T-helper 17 cell (primary cell): Measurements from ENCODE around the gene PAPOLB. TPM values are rescaled to one million over a fixed set of nuclear protein-coding genes. Genes with fewer than 3 reads are reported as not detected.
A peak's percentile ranks its signal among the peaks of the same experiment; 100 is the strongest.

Experiments used
- ATAC-seq: fragments of 150-1000 bp; cut with Tn5 transposase; 2 replicates; pipeline ENCODE4 v1.10.0; 2021; ENCODE audit warnings: mild to moderate bottlenecking, moderate library complexity
- DNase-seq, 3 donors: peaks; one replicate each; pipeline versions ENCODE4 v3.0.0 to v3.0.0-alpha.2; 2020 to 2021
- H3K9me3 ChIP-seq: one replicate; pipeline ENCODE4 v1.7.0; 2013; ENCODE audit warnings: low read length, mild to moderate bottlenecking; ENCODE audit not compliant: control insufficient read depth, poor library complexity, severe bottlenecking
- H3K27ac Mint-ChIP-seq: one replicate; pipeline ENCODE4 v1.8.0; 2022; ENCODE audit warnings: mild to moderate bottlenecking, moderate library complexity, mixed read lengths
- H3K27me3 Mint-ChIP-seq: one replicate; pipeline ENCODE4 v1.8.0; 2022; ENCODE audit warnings: mixed read lengths
- H3K36me3 Mint-ChIP-seq: one replicate; pipeline ENCODE4 v1.8.0; 2022; ENCODE audit warnings: low read depth, mixed read lengths
- H3K4me1 Mint-ChIP-seq: one replicate; pipeline ENCODE4 v1.8.0; 2022; ENCODE audit warnings: mild to moderate bottlenecking, mixed read lengths
- H3K4me3 Mint-ChIP-seq: one replicate; pipeline ENCODE4 v1.8.0; 2022; ENCODE audit warnings: mild to moderate bottlenecking, moderate library complexity, mixed read lengths
- total RNA-seq, 4 donors: library from RNA in 2 of 4; stranded (reverse) in 2 of 4; gene quantifications; one replicate each; pipeline ENCODE4 v1.2.3 and lab custom pipeline; 2022 to 2026

The PAPOLB gene
- total RNA-seq, 2 donors from 2014 or later: not detected

DNA sequence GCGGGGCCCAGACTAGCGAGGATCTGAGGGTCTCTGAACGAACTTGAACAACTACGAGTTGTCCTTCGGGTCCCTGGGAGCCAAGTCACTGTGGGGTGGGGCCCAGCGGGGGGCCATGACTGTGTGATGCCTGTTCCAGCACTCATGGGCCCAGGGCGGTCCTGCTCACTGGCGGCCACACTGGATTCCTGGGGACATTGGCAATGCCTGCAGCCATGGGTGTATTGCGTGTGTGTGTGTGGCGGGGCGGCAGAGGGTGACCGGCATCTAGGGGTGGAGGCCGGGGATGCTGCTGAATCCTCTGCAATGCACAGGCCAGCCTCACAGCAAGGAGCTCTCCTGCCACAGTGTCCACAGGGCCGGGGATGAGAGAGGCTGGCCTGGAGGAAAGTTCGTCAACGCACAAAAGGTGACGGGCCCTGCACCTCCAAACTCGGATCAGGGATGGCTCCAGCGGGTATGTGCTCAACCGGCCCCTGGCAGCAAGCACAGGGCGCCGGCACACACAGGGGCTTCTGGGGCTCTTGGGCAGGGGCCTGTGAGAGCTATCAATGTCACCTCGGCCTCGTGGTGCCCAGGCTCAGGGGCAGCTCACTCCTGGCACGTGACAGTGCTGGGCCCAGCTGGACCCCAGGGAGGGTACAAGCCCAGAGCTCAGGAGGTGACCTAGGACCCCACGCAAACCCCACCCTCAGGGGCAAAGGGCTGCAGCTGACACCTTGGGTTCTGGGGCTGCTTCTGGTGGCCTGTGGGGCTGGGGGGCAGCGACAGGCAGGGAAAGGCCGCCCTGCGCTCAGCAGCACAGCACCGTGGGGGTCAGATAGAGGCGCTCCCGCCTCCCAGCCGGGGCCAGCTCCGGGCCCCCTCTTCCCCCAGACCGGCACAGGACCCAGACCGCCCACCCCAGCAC, 27.9 kb downstream of the PAPOLB start:
- no peaks in the 10 kb centered on the region for H3K36me3 Mint-ChIP-seq
- DNase-seq (no peak), ATAC-seq (no peak)
- no peak overlapping the region for H3K4me3 Mint-ChIP-seq
- H3K27ac Mint-ChIP-seq: no peak overlapping the region
- no peaks in the 10 kb centered on the region for H3K27me3 Mint-ChIP-seq
- H3K4me1 Mint-ChIP-seq: peaks cover 7% of the 10 kb centered on the region
- H3K9me3 ChIP-seq: no peaks in the 10 kb centered on the region

DNA sequence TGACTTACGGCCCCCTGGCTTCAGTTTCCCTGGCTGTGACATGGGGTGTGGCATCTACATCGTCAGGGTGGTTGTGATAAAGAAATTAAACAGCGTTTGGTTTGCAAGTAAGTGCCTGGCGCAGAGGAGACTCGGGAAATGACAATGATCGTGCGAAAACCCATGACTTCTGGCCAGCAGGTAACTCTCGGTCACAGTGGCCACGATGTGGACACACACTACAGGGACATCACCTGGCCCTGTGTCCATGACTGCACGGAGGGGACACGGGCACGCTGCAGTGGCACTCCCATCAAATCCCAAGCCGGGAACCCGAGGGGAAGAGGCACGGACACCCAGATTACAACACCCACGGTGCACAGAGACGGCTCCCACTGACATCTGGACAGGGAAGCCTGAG, 28.7 kb downstream of the PAPOLB start:
- H3K36me3 Mint-ChIP-seq: no peaks in the 10 kb centered on the region
- no peak overlapping the region for H3K27ac Mint-ChIP-seq

DNA sequence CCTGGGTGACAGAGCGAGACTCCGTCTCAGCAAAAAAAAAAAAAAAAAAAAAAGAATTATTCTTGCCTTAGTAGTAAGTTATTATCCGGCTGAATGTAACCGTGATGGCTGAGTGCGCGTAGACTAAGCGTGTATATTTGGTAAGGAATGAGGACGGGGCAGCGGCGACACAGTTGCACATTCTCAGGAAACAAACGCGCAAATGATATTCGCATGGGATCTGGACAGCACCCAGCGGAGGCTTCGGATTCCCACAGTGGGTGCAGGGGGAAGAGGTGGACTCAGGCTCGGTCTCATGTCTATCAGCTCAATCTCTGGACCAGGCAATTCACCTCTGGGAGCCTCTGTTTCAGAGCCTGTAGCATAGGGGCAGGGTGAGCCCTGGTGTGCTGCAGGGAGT, 29.1 kb downstream of the PAPOLB start:
- H3K27ac Mint-ChIP-seq: no peak overlapping the region
- H3K9me3 ChIP-seq: no peaks in the 10 kb centered on the region
- ATAC-seq (no peak), DNase-seq (no peak)
- H3K36me3 Mint-ChIP-seq: no peaks in the 10 kb centered on the region
- H3K4me3 Mint-ChIP-seq: no peak overlapping the region
- H3K4me1 Mint-ChIP-seq: peaks cover 7% of the 10 kb centered on the region
- H3K27me3 Mint-ChIP-seq: peaks cover 5% of the 10 kb centered on the region

More for the DNA sequence above, 28.7 kb downstream of the PAPOLB start:
- no peak overlapping the region for H3K4me3 Mint-ChIP-seq
- DNase-seq (no peak), ATAC-seq (no peak)
- H3K27me3 Mint-ChIP-seq: peaks cover 3% of the 10 kb centered on the region
- no peaks in the 10 kb centered on the region for H3K9me3 ChIP-seq
- peaks cover 7% of the 10 kb centered on the region for H3K4me1 Mint-ChIP-seq

DNA sequence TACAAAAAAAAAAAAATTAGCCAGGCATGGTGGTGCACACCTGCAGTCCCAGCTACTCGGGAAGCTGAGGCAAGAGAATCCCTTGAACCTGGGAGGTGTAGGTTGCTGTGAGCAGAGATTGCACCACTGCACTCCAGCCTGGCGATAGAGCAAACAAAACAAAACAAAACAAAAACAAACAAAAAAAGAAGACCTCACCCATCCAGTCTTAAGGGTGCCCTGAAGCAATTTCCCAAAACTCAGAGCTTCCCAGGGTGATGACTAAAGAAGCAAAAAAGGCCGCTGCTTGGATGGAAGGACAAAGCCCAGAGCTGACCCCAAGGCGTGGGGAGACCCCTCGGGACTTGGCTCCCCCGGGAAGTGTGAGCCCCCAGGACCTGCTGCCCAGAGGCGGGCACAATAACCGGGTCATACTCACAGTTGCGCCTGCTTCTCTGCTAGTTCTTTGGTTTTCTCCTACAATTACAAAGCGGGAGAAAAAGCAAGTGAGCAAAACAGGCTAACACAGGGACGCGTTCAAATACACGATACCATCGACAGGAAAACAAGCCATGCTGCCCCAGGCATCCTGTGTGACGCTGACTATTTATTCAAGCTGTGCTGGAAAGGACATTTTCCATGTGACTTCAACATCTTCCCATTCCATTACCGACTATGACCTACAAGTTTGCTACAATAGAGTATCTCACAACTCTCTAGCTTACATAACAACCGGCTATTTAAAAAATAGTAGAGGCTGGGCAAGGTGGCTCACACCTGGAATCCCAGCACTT, 29.9 kb downstream of the PAPOLB start:
- Mint-ChIP-seq H3K27ac (no peak overlapping the region), H3K4me3 (no peak overlapping the region), H3K27me3 (peaks cover 5% of the 10 kb centered on the region), H3K36me3 (no peaks in the 10 kb centered on the region), H3K4me1 (peaks cover 4% of the 10 kb centered on the region)
- H3K9me3 ChIP-seq: no peaks in the 10 kb centered on the region
- ATAC-seq: no peak
- DNase-seq: no peak

DNA sequence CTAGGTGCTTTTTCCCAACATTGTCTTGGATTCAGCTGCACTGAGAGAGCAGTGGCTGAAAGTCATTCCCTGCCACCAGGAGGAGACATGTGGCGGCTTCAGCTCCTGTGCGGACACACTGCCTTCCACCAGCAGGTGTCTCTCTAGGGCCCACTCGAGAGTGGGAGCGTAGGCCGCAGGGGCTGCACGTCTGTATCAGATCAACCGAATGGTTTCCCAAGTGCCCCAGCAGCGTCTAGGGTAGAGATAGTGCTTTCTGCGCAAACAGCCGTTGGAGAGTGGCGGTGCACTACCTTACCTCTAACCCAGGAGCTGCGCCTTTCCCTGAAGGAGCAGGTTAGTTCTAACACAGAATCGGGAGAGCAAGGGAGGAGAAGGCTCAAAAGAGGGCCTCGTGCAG, 31.7 kb downstream of the PAPOLB start:
- no peak overlapping the region for H3K27ac Mint-ChIP-seq
- DNase-seq (peak in 2 of 3 donors; percentile 22 to 35), ATAC-seq (peak; percentile 70)
- H3K4me1 Mint-ChIP-seq: peaks cover 6% of the 10 kb centered on the region
- no peaks in the 10 kb centered on the region for H3K9me3 ChIP-seq
- peaks cover 7% of the 10 kb centered on the region for H3K27me3 Mint-ChIP-seq
- H3K4me3 Mint-ChIP-seq: no peak overlapping the region
- H3K36me3 Mint-ChIP-seq: peaks cover 2% of the 10 kb centered on the region

DNA sequence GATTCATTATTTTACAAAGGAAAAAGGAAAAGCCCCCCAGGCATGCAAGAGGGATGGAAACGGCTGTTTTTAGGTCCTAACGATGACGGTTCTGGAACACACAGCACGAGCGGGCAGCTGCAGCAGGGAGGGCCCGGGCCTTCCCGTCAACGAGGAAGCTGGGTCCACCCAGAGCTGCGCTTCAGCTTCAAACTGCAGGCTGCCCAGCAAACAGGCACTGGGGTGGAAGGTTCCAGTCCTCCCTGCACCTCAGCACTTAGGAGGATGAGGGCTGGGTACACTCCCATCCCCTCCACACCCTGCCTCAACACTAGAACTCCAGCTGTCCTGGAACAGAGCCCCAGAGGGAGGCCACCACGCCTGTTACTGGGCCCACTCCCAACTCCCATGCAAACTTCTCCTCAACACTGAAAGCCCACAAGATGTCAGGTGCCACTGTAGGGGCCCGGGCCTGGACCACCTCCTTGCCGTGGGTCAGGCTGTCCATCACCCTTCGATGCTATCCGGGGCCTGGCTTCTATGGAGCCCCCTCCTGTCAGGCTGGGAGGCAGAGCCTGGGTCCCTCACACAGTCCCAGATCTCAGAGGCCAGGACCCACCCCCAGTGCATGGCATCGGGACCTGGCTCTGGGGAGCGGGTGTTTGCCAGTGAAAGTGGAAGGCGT, 33.0 kb downstream of the PAPOLB start:
- ATAC-seq (no peak), DNase-seq (no peak)
- Mint-ChIP-seq H3K27ac (no peak overlapping the region), H3K4me3 (no peak overlapping the region), H3K36me3 (peaks cover 2% of the 10 kb centered on the region), H3K4me1 (peaks cover 6% of the 10 kb centered on the region), H3K27me3 (peaks cover 14% of the 10 kb centered on the region)
- H3K9me3 ChIP-seq: no peaks in the 10 kb centered on the region

DNA sequence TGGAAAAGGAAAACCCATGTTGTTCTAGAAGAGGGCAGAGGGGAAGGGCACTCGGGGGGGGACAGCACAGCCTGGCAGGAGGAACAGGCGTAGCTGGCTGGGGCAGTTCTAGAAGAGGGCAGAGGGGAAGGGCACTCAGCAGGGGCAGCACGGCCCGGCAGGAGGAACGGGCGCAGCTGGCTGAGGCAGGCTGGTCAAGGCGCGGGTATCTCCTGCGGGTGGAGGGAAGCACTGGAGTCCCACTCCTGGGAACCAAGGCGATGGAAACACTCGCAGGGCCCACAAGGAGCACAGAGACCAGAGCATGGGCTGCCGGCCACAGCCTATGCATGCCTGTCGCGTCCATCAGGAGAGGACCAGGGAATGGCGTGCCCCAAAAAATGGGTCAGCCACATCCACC, 36.7 kb downstream of the PAPOLB start:
- peaks cover 32% of the 10 kb centered on the region for H3K27me3 Mint-ChIP-seq
- peaks cover 4% of the 10 kb centered on the region for H3K4me1 Mint-ChIP-seq
- peak overlapping the region; percentile 59 for H3K27ac Mint-ChIP-seq
- ATAC-seq (no peak), DNase-seq (no peak)
- H3K9me3 ChIP-seq: no peaks in the 10 kb centered on the region
- no peak overlapping the region for H3K4me3 Mint-ChIP-seq
- H3K36me3 Mint-ChIP-seq: peaks cover 2% of the 10 kb centered on the region

DNA sequence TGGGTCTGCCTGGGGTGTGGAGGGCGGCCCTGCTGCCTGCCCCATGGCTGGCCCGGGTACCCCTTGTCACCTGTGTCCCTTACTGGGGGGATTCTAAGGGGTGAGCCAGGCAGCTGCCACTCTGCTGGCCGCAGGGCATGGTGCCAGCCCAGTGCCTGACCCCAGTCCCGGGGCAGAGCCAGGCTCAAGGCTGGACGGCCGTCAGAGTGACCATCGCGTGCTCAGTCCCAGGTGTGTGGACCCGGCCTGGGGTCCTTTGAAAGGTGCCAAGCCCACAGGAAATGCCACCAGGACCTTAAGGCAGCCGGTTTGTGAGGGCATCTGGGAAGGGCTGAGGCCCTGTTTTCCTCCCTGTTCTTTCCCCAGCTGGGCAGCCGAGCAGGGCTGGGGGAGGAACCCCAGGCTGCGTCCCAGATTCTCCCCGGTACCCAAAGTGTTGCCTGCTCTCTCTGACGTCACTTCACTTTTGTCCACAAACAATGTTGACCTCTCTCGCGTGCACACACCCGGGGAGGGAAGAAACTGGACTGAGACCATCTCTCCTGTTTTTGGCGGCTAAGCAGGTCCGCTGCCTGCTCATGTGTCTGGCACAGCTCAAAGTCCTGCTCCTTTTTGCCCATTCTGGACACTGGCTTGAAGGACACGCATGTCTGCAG, 37.6 kb downstream of the PAPOLB start:
- peaks cover 40% of the 10 kb centered on the region for H3K27me3 Mint-ChIP-seq
- ATAC-seq (no peak), DNase-seq (no peak)
- H3K4me3 Mint-ChIP-seq: no peak overlapping the region
- no peaks in the 10 kb centered on the region for H3K9me3 ChIP-seq
- peaks cover 2% of the 10 kb centered on the region for H3K4me1 Mint-ChIP-seq
- H3K36me3 Mint-ChIP-seq: peaks cover 2% of the 10 kb centered on the region
- H3K27ac Mint-ChIP-seq: peak overlapping the region; percentile 59

DNA sequence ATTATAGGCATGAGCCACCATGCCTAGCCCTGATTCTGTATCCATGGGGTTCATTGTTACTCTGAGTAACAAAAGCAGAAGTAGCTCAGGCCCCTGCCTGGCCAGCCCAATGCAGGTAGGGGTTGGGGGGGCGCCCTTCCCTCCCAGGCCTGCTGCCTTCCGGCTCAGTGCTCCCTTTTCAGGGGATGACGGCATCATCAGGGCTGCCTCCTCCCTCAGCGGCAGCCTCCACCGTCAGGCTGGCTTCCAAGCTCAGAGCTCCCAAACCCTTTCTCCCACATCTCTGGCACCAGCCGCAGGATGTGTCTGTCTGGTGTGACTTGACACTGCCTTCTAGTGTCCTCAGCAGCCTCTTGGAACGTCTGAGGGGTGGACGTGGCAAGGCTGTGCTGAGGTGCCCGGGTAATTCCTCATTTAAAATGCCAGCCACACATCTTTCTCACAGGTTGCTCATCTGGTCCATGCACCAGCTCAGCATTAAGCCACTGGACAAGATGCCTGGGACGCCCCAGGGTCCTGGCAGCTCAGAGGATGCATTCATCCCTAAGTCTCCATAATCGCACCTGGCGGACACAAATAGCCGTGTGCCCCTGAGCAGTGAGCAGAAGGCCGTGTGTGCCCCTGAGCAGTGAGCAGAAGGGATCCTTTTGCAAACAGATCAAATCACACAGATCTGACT, 38.2 kb downstream of the PAPOLB start:
- H3K4me1 Mint-ChIP-seq: peaks cover 2% of the 10 kb centered on the region
- ATAC-seq (no peak), DNase-seq (no peak)
- no peak overlapping the region for H3K4me3 Mint-ChIP-seq
- H3K9me3 ChIP-seq: no peaks in the 10 kb centered on the region
- H3K27me3 Mint-ChIP-seq: peaks cover 44% of the 10 kb centered on the region
- H3K36me3 Mint-ChIP-seq: peaks cover 2% of the 10 kb centered on the region
- H3K27ac Mint-ChIP-seq: no peak overlapping the region

DNA sequence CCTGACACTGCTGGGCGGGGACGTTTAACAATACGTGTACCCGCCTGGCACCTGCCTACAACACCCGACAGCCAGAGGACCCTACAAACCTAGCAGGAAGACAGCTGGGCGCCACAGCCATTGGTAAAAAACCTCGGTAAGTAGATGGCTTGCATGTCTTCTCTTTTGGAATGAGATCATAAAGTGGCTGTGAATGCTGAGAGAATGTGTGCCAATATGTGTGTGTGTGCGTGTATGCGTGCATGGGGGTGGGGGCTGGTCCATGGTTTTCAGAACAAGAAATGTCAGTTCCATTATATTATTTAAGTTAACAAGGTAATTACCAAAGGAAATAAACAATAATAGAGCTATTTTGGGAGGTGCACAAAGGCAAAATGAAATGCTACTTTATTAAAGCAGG, 39.2 kb downstream of the PAPOLB start:
- ATAC-seq (no peak), DNase-seq (no peak)
- H3K9me3 ChIP-seq: no peaks in the 10 kb centered on the region
- H3K27ac Mint-ChIP-seq: no peak overlapping the region
- peaks cover 2% of the 10 kb centered on the region for H3K36me3 Mint-ChIP-seq
- no peak overlapping the region for H3K4me3 Mint-ChIP-seq
- H3K27me3 Mint-ChIP-seq: peaks cover 38% of the 10 kb centered on the region
- peaks cover 2% of the 10 kb centered on the region for H3K4me1 Mint-ChIP-seq

DNA sequence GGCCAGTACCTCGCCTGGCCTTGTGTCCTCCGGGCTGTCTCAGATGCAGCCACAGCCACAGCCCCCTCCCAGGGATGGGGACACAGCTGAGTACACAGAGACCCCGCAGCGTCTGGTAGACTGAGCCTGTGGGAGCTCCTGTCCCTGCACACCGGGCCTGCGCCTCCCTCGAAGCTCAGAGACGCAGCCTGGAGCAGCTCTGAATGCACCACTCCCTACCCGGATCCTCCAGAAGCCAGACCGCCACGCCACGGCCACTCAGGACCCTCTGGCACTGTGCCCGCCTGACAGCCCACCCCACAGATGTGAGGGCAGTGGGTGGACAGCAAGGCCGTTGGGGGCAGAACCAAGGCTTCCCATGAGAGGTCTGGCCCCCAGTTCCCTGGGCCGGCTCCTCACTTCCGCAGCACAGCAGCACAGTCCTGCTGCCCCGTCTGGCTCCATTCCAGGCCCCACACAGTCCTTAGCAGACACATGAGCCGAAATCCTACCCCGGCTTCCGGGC, 40.8 kb downstream of the PAPOLB start:
- DNase-seq: no peak
- H3K27ac Mint-ChIP-seq: peak overlapping the region; percentile 34
- ATAC-seq: no peak
- H3K4me1 Mint-ChIP-seq: peaks cover 2% of the 10 kb centered on the region
- H3K27me3 Mint-ChIP-seq: peaks cover 38% of the 10 kb centered on the region
- peaks cover 2% of the 10 kb centered on the region for H3K36me3 Mint-ChIP-seq
- no peaks in the 10 kb centered on the region for H3K9me3 ChIP-seq
- H3K4me3 Mint-ChIP-seq: no peak overlapping the region

DNA sequence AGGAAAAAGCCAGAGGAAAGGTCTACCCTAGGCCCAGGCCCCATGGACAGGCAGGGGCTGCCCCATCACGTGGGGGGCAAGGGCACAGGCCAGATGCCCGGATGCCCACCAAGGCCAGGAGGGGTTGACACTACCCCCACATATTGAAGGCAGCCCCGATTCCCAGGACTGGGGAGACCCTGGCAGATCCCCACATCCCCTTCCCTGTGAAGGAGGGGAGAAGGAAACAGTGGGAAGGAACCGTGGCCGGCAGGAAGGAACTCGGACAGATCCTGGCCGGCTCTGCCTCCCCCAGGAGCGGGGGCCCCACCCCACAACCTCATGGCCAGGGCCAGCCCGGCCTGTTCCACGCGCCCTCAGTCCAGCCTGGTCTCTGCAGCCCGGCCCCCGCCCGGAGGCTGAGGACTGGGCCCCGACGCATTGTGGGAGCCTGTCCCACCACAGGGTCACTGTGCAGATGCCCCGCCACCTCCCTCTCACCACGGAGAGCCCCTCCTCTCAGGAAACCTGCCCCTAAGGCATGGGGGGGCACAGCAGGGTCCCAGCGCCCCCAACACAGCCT, 41.3 kb downstream of the PAPOLB start:
- ATAC-seq: no peak
- Mint-ChIP-seq H3K36me3 (peaks cover 2% of the 10 kb centered on the region), H3K27me3 (peaks cover 38% of the 10 kb centered on the region), H3K4me3 (no peak overlapping the region), H3K27ac (no peak overlapping the region), H3K4me1 (peaks cover 2% of the 10 kb centered on the region)
- no peak for DNase-seq
- H3K9me3 ChIP-seq: no peaks in the 10 kb centered on the region
